Glutamatergic neuron (in vitro differentiated cells): Measurements from ENCODE around the gene FGD4. TPM values are rescaled to one million over a fixed set of nuclear protein-coding genes. Genes with fewer than 3 reads are reported as not detected.

Experiments
- DNase-seq: peaks from one replicate; pipeline ENCODE4 v3.0.0; 2022
- H3K27ac Mint-ChIP-seq: one replicate; pipeline ENCODE4 v1.8.0; 2020; ENCODE audit warnings: mild to moderate bottlenecking, mixed read lengths, inconsistent platforms; ENCODE audit not compliant: unreplicated experiment
- H3K27me3 Mint-ChIP-seq: one replicate; pipeline ENCODE4 v1.8.0; 2020; ENCODE audit warnings: mild to moderate bottlenecking, moderate library complexity, mixed read lengths, inconsistent platforms; ENCODE audit not compliant: unreplicated experiment
- H3K36me3 Mint-ChIP-seq: one replicate; pipeline ENCODE4 v1.8.0; 2020; ENCODE audit warnings: mild to moderate bottlenecking, mixed read lengths, inconsistent platforms; ENCODE audit not compliant: unreplicated experiment
- H3K4me1 Mint-ChIP-seq: one replicate; pipeline ENCODE4 v1.8.0; 2020; ENCODE audit warnings: mild to moderate bottlenecking, low read depth, mixed read lengths, inconsistent platforms; ENCODE audit not compliant: unreplicated experiment
- H3K4me3 Mint-ChIP-seq: one replicate; pipeline ENCODE4 v1.8.0; 2020; ENCODE audit warnings: mild to moderate bottlenecking, mixed read lengths, inconsistent platforms; ENCODE audit not compliant: unreplicated experiment
- H3K9me3 Mint-ChIP-seq: one replicate; pipeline ENCODE4 v1.8.0; 2020; ENCODE audit warnings: mild to moderate bottlenecking, moderate library complexity, mixed read lengths, inconsistent platforms; ENCODE audit not compliant: unreplicated experiment
- CTCF ChIP-seq: fragments of 200-600 bp; sonication (generic); IDR thresholded peaks from one replicate; pipeline ENCODE4 v1.5.0; 2021; ENCODE audit not compliant: partially characterized antibody, unreplicated experiment
- total RNA-seq: library from RNA; stranded (reverse); fragmentation: NEBNext Ultra II Directional; extraction: Animal tissue kit (Norgen Biotek cat#: 25700); gene quantifications from one replicate; pipeline ENCODE4 v1.2.1, GENCODE V29; 2021; ENCODE audit not compliant: unreplicated experiment

FGD4 gene
- total RNA-seq, 1 donor from 2014 or later = 105 TPM

GRCh38 chr12:32467959-32468863 is 68.9 kb downstream of the FGD4 start:
- H3K4me3 Mint-ChIP-seq = no peak overlapping the region
- peaks cover 11% of the 10 kb centered on the region for H3K4me1 Mint-ChIP-seq
- H3K27me3 Mint-ChIP-seq = no peaks in the 10 kb centered on the region
- no peak for DNase-seq
- no peak overlapping the region for H3K27ac Mint-ChIP-seq
- H3K36me3 Mint-ChIP-seq = no peaks in the 10 kb centered on the region
- peaks cover 9% of the 10 kb centered on the region for H3K9me3 Mint-ChIP-seq
- no peak for TF ChIP-seq CTCF

- Mint-ChIP-seq H3K27me3 (no peaks in the 10 kb centered on the region), H3K36me3 (no peaks in the 10 kb centered on the region), H3K4me3 (no peak overlapping the region), H3K9me3 (peaks cover 13% of the 10 kb centered on the region), H3K27ac (peak overlapping the region; percentile 11), H3K4me1 (peaks cover 10% of the 10 kb centered on the region)
- DNase-seq = no peak
- no peak for TF ChIP-seq CTCF
Measured at GRCh38 chr12:32470936-32471470, 71.6 kb downstream of the FGD4 start.

GRCh38 chr12:32471591-32472001 is 72.2 kb downstream of the FGD4 start:
- H3K27me3 Mint-ChIP-seq = no peaks in the 10 kb centered on the region
- H3K4me1 Mint-ChIP-seq = peaks cover 10% of the 10 kb centered on the region
- peak overlapping the region; percentile 28 for H3K27ac Mint-ChIP-seq
- H3K4me3 Mint-ChIP-seq = no peak overlapping the region
- DNase-seq = no peak
- H3K36me3 Mint-ChIP-seq = no peaks in the 10 kb centered on the region
- TF ChIP-seq CTCF = no peak
- peaks cover 13% of the 10 kb centered on the region for H3K9me3 Mint-ChIP-seq

GRCh38 chr12:32475724-32476123 is 76.4 kb downstream of the FGD4 start:
- Mint-ChIP-seq H3K27me3 (peaks cover 3% of the 10 kb centered on the region), H3K4me1 (peaks cover 16% of the 10 kb centered on the region), H3K36me3 (no peaks in the 10 kb centered on the region), H3K27ac (no peak overlapping the region), H3K4me3 (no peak overlapping the region), H3K9me3 (peaks cover 15% of the 10 kb centered on the region)
- TF ChIP-seq CTCF = no peak
- DNase-seq = no peak

- no peaks in the 10 kb centered on the region for H3K36me3 Mint-ChIP-seq
- peaks cover 10% of the 10 kb centered on the region for H3K9me3 Mint-ChIP-seq
- H3K27me3 Mint-ChIP-seq = peaks cover 3% of the 10 kb centered on the region
- TF ChIP-seq CTCF = no peak
- no peak for DNase-seq
- H3K4me1 Mint-ChIP-seq = peaks cover 10% of the 10 kb centered on the region
- H3K4me3 Mint-ChIP-seq = no peak overlapping the region
- no peak overlapping the region for H3K27ac Mint-ChIP-seq
Measured at GRCh38 chr12:32476446-32476845, 77.1 kb downstream of the FGD4 start.
